ENCODE results near the gene SRSF11.

DNA sequence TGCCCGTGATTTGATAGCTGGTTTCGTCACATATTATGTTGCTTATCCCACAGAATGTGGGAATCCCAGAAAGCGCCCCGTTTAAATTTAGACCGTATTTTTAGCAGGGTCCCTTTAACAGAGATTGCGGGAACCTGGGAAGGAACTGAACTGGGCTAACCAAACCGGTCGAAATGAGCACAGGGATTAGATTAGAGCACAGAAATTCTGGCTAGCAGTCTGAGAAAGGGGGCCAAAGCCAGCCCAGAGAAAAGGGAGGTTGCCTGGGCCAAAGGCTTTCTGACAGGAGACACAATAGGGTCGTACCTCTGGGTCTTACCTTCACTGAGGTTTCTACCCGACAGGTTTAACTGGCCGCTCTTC lies 16.1 kb upstream of the SRSF11 start:
- no peak for TF ChIP-seq SUZ12 (IDR thresholded peaks at IDR 0.05; ENCODE audit: low read length)
- no peak for TF ChIP-seq CHD1 (IDR thresholded peaks at IDR 0.05; ENCODE audit: low read depth, low read length)
